Heart left ventricle (tissue), 16 donors: Measurements from ENCODE around the gene GLRA1. TPM values are rescaled to one million over a fixed set of nuclear protein-coding genes. Genes with fewer than 3 reads are reported as not detected.

ENCODE experiments used
- ATAC-seq, 4 donors: fragments of 200-7000 bp; cut with Tn5 transposase; one replicate each; pipeline ENCODE4 v1.9.1; 2020 to 2022; ENCODE audit warnings: moderate library complexity in 4 of 4, mild to moderate bottlenecking in 3 of 4, moderate number of reproducible peaks in 1 of 4
- DNase-seq, 5 donors: peaks; one replicate each; pipeline ENCODE4 v3.0.0-alpha.2; 2020
- H3K27ac ChIP-seq, 12 donors: fragments of 200-600 bp; sonication (generic) in 4 of 12; one replicate each; pipeline versions ENCODE4 v1.5.0 to v1.8.0; 2016 to 2022; ENCODE audit warnings: mild to moderate bottlenecking in 2 of 12
- H3K27me3 ChIP-seq, 9 donors: fragments of 200-600 bp; sonication (generic) in 2 of 9; one replicate each; pipeline versions ENCODE4 v1.5.1 to v1.8.0; 2016 to 2022; ENCODE audit warnings: mild to moderate bottlenecking in 3 of 9
- H3K36me3 ChIP-seq, 9 donors: fragments of 200-600 bp; sonication (generic) in 2 of 9; one replicate each; pipeline versions ENCODE4 v1.5.0 to v1.8.0; 2018 to 2022; ENCODE audit warnings: mild to moderate bottlenecking in 2 of 9
- H3K4me1 ChIP-seq, 12 donors: fragments of 200-600 bp; sonication (generic) in 4 of 12; one replicate each; pipeline versions ENCODE4 v1.5.0 to v1.8.0; 2016 to 2022; ENCODE audit warnings: mild to moderate bottlenecking in 3 of 12
- H3K4me3 ChIP-seq, 12 donors: fragments of 200-600 bp; sonication (generic) in 4 of 12; one replicate each; pipeline versions ENCODE4 v1.5.0 to v1.8.0; 2017 to 2022; ENCODE audit warnings: mild to moderate bottlenecking in 9 of 12, moderate library complexity in 4 of 12
- H3K9me3 ChIP-seq, 12 donors: fragments of 200-600 bp; sonication (generic) in 4 of 12; one replicate each; pipeline versions ENCODE4 v1.5.0 to v1.8.0; 2016 to 2022; ENCODE audit warnings: mild to moderate bottlenecking in 1 of 12
- CTCF ChIP-seq, 12 donors: fragments of 200-600 bp; sonication (generic) in 4 of 12; IDR thresholded peaks; one replicate each; pipeline versions ENCODE4 v1.5.0 to v1.8.0; 2018 to 2022; ENCODE audit warnings: antibody characterized with exemption in 12 of 12, mild to moderate bottlenecking in 5 of 12
- POLR2A ChIP-seq, 2 donors: fragments of 450-650 bp; IDR thresholded peaks; one replicate each; pipeline ENCODE4 v1.6.1; 2017; ENCODE audit warnings: antibody characterized with exemption in 2 of 2, mild to moderate bottlenecking in 2 of 2, moderate library complexity in 2 of 2
- WGBS, 4 donors: extraction: QIAGEN DNeasy Blood & Tissue Kit in 2 of 4; methylation state at CpG; one replicate each; pipeline versions ENCODE4 v1.1.5 to v1.1.7; 2013 to 2018; 5-methylcytosine and 5-hydroxymethylcytosine counted together
- intact Hi-C, 10 donors: fragments of 100-400 bp; cut with DNase I; formaldehyde crosslinking; loops; one replicate each; pipeline versions ENCODE4 v1.11.1 to v1.14.2; 2022
- polyA plus RNA-seq, 2 donors: library from polyadenylated mRNA; stranded (reverse); fragments of 200-250 nt; gene quantifications; one replicate each; pipeline ENCODE4 v1.2.3, GENCODE V29; 2013
- total RNA-seq, 9 donors: library from RNA; depleted of rRNA in 2 of 9; stranded (reverse); fragments of >200 nt in 2 of 9; fragmentation: NEBNext Ultra II Directional in 3 of 9; extraction: Animal tissue kit (Norgen Biotek cat#: 25700) in 3 of 9; gene quantifications; one replicate each; pipeline versions ENCODE4 v1.1.0 to v1.2.4, GENCODE V29; 2016 to 2023
- donor health status: ischemic (EF 13 %, LVEDD 7.1; RV severe dilation, severe dysfunction).
- donor health status: healthy with polysubstance abuse.
- donor health status: DM: no; HTN: yes; CAD: no.
- donor health status: DM: no; HTN: no; CAD: no.
- donor health status: ischemic (EF 25% LVEDD 6.9; RV normal size, moderate dysfunction).
- donor health status: ischemic (EF 25% LVEDD 5.7; RV mildly dilated, moderate dysfunction).
- donor health status: healthy.
- donor health status: DM: yes; HTN: yes; CAD: no.
- donor health status: ischemic (EF 35%, LVEDD 5.7; RV mildly dilated, moderate dysfunction).
- donor health status: nonischemic (EF 11% LVEDD 7.7; RV severe dilation, severe dysfunction).
- donor health status: DM: yes; HTN: yes; CAD: no.
- donor health status: PGD.
- donor health status: ischemic (EF 29% LVEDD 5.4; RV normal size, mild dysfunction).
- donor health status: nonischemic (EF 23%, LVEDD 6.1; RV moderate dilation, normal function).

The GLRA1 gene
- total and polyA plus RNA-seq, 11 donors = not detected

GRCh38 chr5:151811593-151812321, 112.9 kb downstream of the GLRA1 start:
- intact Hi-C loops = loop anchor here in 1 of 10 donors (5.0 kb wide), 1 partner anchor 39 kb away; the partner anchor contains the start of gene G3BP1
- Histone ChIP-seq H3K27ac (peak overlapping the region in 10 of 12 donors; percentile 2 to 62 (median 38)), H3K4me1 (peaks cover 0 to 39% (median 16%) of the 10 kb centered on the region in 12 donors), H3K4me3 (no peak overlapping the region), H3K36me3 (peaks cover 0 to 65% (median 31%) of the 10 kb centered on the region in 9 donors), H3K27me3 (no peaks in the 10 kb centered on the region), H3K9me3 (no peaks in the 10 kb centered on the region)
- 59 to 72% (median 68%) methylated on average over 5 of the region's 5 CpGs for WGBS, 4 donors
- peak in 1 of 5 donors; percentile 39 for DNase-seq
- TF ChIP-seq CTCF (IDR thresholded peaks at IDR 0.05) = no peak
- TF ChIP-seq POLR2A (IDR thresholded peaks at IDR 0.05) = no peak
- peak; percentile 80 to 92 (median 84) for ATAC-seq

- WGBS, 4 donors = 95 to 98% (median 97%) methylated on average over 1 of the region's 1 CpG
- no peak for TF ChIP-seq CTCF (IDR thresholded peaks at IDR 0.05)
- TF ChIP-seq POLR2A (IDR thresholded peaks at IDR 0.05) = no peak
- Histone ChIP-seq H3K4me3 (no peak overlapping the region), H3K27ac (peak overlapping the region in 1 of 12 donors; percentile 31), H3K4me1 (peaks cover 0 to 44% (median 18%) of the 10 kb centered on the region in 12 donors), H3K36me3 (peaks cover 0 to 73% (median 40%) of the 10 kb centered on the region in 9 donors), H3K9me3 (no peaks in the 10 kb centered on the region), H3K27me3 (no peaks in the 10 kb centered on the region)
- DNase-seq (no peak), ATAC-seq (no peak)
- intact Hi-C loops = loop anchor here in 1 of 10 donors (5.0 kb wide), 1 partner anchor 39 kb away; the partner anchor contains the start of gene G3BP1
Measured at GRCh38 chr5:151810897-151811296, 113.8 kb downstream of the GLRA1 start.

- Histone ChIP-seq H3K9me3 (no peaks in the 10 kb centered on the region), H3K27me3 (no peaks in the 10 kb centered on the region), H3K36me3 (peaks cover 0 to 75% (median 43%) of the 10 kb centered on the region in 9 donors), H3K4me3 (no peak overlapping the region), H3K4me1 (peaks cover 0 to 48% (median 20%) of the 10 kb centered on the region in 12 donors), H3K27ac (no peak overlapping the region)
- TF ChIP-seq POLR2A (IDR thresholded peaks at IDR 0.05) (no peak), CTCF (IDR thresholded peaks at IDR 0.05) (no peak)
- WGBS, 4 donors = 0 to 69% (median 34%) methylated on average over 1 of the region's 1 CpG
- ATAC-seq (no peak), DNase-seq (no peak)
- intact Hi-C loops = loop anchor here in 1 of 10 donors (5.0 kb wide), 1 partner anchor 38 kb away; the partner anchor contains the start of gene G3BP1
Measured at GRCh38 chr5:151810449-151810848, 114.2 kb downstream of the GLRA1 start.

GRCh38 chr5:151808451-151809169, 116.0 kb downstream of the GLRA1 start:
- H3K27me3 ChIP-seq = no peaks in the 10 kb centered on the region
- intact Hi-C loops = no loop called here
- no peak for ATAC-seq
- H3K36me3 ChIP-seq = peaks cover 0 to 78% (median 52%) of the 10 kb centered on the region in 9 donors
- DNase-seq = no peak
- peaks cover 0 to 50% (median 20%) of the 10 kb centered on the region in 12 donors for H3K4me1 ChIP-seq
- H3K27ac ChIP-seq = no peak overlapping the region
- no peak overlapping the region for H3K4me3 ChIP-seq
- no peaks in the 10 kb centered on the region for H3K9me3 ChIP-seq
- no peak for TF ChIP-seq POLR2A (IDR thresholded peaks at IDR 0.05)
- TF ChIP-seq CTCF (IDR thresholded peaks at IDR 0.05) = no peak
- 84 to 86% (median 86%) methylated on average over 4 of the region's 4 CpGs for WGBS, 4 donors
